OCI-LY1 (cell line): ENCODE data around the gene FTCDNL1.

Source experiments
- H2AFZ ChIP-seq: fragments of 200-600 bp; sonication (generic), shearing (Covaris generic); 2 replicates; pipeline ENCODE4 v1.6.0; 2014; ENCODE audit warnings: antibody characterized with exemption, mild to moderate bottlenecking, low read length
- H3F3A ChIP-seq: fragments of 200-600 bp; sonication (generic), shearing (Covaris generic); 2 replicates; pipeline ENCODE4 v1.6.0; 2014; ENCODE audit warnings: mild to moderate bottlenecking, antibody characterized with exemption, low read length, moderate library complexity; ENCODE audit not compliant: insufficient read depth
- H3K27ac ChIP-seq: fragments of 200-600 bp; sonication (generic); 2 replicates; pipeline ENCODE4 v1.5.1; 2014; ENCODE audit warnings: low read length, mixed run types, mild to moderate bottlenecking, low read depth; ENCODE audit not compliant: poor library complexity, severe bottlenecking
- H3K27me3 ChIP-seq: fragments of 200-600 bp; sonication (generic); 2 replicates; pipeline ENCODE4 v1.6.0; 2014; ENCODE audit warnings: antibody characterized with exemption, mild to moderate bottlenecking, low read length, moderate library complexity; ENCODE audit not compliant: insufficient read depth
- H3K36me3 ChIP-seq: fragments of 200-600 bp; sonication (generic); 2 replicates; pipeline ENCODE4 v1.6.1; 2014; ENCODE audit warnings: mild to moderate bottlenecking, antibody characterized with exemption, low read length, moderate library complexity, mixed read lengths; ENCODE audit not compliant: insufficient read depth
- H3K4me1 ChIP-seq: fragments of 200-600 bp; sonication (generic); 2 replicates; pipeline ENCODE4 v1.5.1; 2014; ENCODE audit warnings: mild to moderate bottlenecking, low read length, moderate library complexity; ENCODE audit not compliant: insufficient read depth, severe bottlenecking
- H3K4me2 ChIP-seq: fragments of 200-600 bp; sonication (generic), shearing (Covaris generic); 2 replicates; pipeline ENCODE4 v1.6.1; 2014; ENCODE audit warnings: low read length
- H3K4me3 ChIP-seq: fragments of 200-600 bp; sonication (generic); 2 replicates; pipeline ENCODE4 v1.5.1; 2014; ENCODE audit warnings: low read length, low read depth, mild to moderate bottlenecking, mixed read lengths; ENCODE audit not compliant: poor library complexity, severe bottlenecking
- H3K79me2 ChIP-seq: fragments of 200-600 bp; shearing (Covaris generic); 2 replicates; pipeline ENCODE4 v1.6.1; 2016; ENCODE audit warnings: mixed run types, low read length, mixed read lengths; ENCODE audit not compliant: insufficient read depth
- H3K9ac ChIP-seq: fragments of 200-600 bp; sonication (generic), shearing (Covaris generic); 2 replicates; pipeline ENCODE4 v1.6.1; 2014; ENCODE audit warnings: mild to moderate bottlenecking, low read length, mixed read lengths
- H3K9me2 ChIP-seq: fragments of 200-600 bp; sonication (generic), shearing (Covaris generic); 2 replicates; pipeline ENCODE4 v1.6.1; 2014; ENCODE audit warnings: low read depth, mild to moderate bottlenecking, low read length, mixed read lengths
- H3K9me3 ChIP-seq: fragments of 200-600 bp; shearing (Covaris generic); 2 replicates; pipeline ENCODE4 v1.6.1; 2014; ENCODE audit warnings: low read length, mixed read lengths
- H4K20me1 ChIP-seq: fragments of 200-600 bp; sonication (generic), shearing (Covaris generic); 2 replicates; pipeline ENCODE4 v1.6.0; 2016; ENCODE audit warnings: mild to moderate bottlenecking, low read length; ENCODE audit not compliant: insufficient read depth
- EZH2 ChIP-seq: fragments of 200-600 bp; sonication (generic), shearing (Covaris generic); IDR thresholded peaks from 2 replicates; pipeline ENCODE4 v1.8.0; 2017; ENCODE audit warnings: borderline replicate concordance, mixed run types, mild to moderate bottlenecking, antibody characterized with exemption, low read length, moderate library complexity, mixed read lengths
- TF ChIP-seq, protein P1 (sequence below): fragments of 200-600 bp; sonication (generic), shearing (Covaris generic); IDR thresholded peaks from 2 replicates; pipeline ENCODE4 v1.5.1; 2017; ENCODE audit warnings: mild to moderate bottlenecking, antibody characterized with exemption, low read length, moderate library complexity, mixed read lengths

Gene FTCDNL1

GRCh38 chr2:199848389-199849130, 2.4 kb downstream of the FTCDNL1 start:
- H3K4me1 ChIP-seq: peaks cover 12% of the 10 kb centered on the region
- no peaks in the 10 kb centered on the region for H3K9me3 ChIP-seq
- no peaks in the 10 kb centered on the region for H3K27me3 ChIP-seq
- H3K4me2 ChIP-seq: no peak overlapping the region
- H3K36me3 ChIP-seq: no peaks in the 10 kb centered on the region
- H3K9ac ChIP-seq: no peak overlapping the region
- H3K9me2 ChIP-seq: no peaks in the 10 kb centered on the region
- TF ChIP-seq, protein P1, sequence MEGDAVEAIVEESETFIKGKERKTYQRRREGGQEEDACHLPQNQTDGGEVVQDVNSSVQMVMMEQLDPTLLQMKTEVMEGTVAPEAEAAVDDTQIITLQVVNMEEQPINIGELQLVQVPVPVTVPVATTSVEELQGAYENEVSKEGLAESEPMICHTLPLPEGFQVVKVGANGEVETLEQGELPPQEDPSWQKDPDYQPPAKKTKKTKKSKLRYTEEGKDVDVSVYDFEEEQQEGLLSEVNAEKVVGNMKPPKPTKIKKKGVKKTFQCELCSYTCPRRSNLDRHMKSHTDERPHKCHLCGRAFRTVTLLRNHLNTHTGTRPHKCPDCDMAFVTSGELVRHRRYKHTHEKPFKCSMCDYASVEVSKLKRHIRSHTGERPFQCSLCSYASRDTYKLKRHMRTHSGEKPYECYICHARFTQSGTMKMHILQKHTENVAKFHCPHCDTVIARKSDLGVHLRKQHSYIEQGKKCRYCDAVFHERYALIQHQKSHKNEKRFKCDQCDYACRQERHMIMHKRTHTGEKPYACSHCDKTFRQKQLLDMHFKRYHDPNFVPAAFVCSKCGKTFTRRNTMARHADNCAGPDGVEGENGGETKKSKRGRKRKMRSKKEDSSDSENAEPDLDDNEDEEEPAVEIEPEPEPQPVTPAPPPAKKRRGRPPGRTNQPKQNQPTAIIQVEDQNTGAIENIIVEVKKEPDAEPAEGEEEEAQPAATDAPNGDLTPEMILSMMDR: no peak
- no peak for TF ChIP-seq EZH2
- no peaks in the 10 kb centered on the region for H3F3A ChIP-seq
- no peaks in the 10 kb centered on the region for H4K20me1 ChIP-seq
- no peak overlapping the region for H3K4me3 ChIP-seq
- no peaks in the 10 kb centered on the region for H3K79me2 ChIP-seq
- H3K27ac ChIP-seq: no peak overlapping the region
- no peak overlapping the region for H2AFZ ChIP-seq

DNA sequence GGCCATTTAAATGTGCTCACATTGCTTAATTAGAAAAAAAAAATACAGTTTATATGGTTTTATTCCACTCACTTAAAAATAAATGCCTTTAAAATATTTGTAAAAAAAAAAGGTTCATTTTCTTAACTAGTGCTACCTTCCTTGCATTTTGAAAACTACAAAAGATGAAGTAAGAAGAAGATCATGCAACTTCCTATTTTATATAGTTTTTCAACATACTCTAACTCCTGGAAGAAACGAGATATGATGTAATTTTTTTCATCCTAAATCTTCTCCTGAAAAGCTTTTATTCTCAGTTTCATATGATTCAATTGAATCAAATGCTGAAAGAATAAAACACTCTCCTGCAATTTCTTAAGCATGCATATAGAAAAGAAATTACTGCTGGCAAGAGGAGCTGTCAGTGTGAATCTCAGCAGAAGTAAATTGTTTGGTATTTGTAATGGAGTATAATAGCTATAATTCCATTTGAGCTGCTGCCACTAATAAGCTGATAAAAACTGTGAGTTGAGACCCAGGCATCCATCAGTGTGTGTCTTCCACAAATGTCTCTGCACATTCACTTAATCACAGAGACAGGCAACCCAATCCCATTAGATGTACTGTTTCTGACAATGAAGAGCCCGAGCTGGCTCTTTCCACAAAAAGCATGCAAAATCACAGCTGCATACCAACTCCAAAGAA, 3.7 kb downstream of the FTCDNL1 start:
- Histone ChIP-seq H4K20me1 (no peaks in the 10 kb centered on the region), H2AFZ (no peak overlapping the region), H3K4me2 (no peak overlapping the region), H3K27me3 (no peaks in the 10 kb centered on the region), H3K9me3 (no peaks in the 10 kb centered on the region), H3K9ac (no peak overlapping the region), H3K9me2 (no peaks in the 10 kb centered on the region), H3K36me3 (no peaks in the 10 kb centered on the region), H3K4me3 (no peak overlapping the region), H3K79me2 (no peaks in the 10 kb centered on the region), H3K4me1 (peaks cover 12% of the 10 kb centered on the region), H3K27ac (no peak overlapping the region), H3F3A (no peaks in the 10 kb centered on the region)
- TF ChIP-seq EZH2: no peak
- TF ChIP-seq, protein P1: no peak

- Histone ChIP-seq H3K79me2 (no peaks in the 10 kb centered on the region), H3K4me3 (no peak overlapping the region), H3K4me2 (no peak overlapping the region), H3K9me2 (no peaks in the 10 kb centered on the region), H3K4me1 (no peaks in the 10 kb centered on the region), H3K9me3 (no peaks in the 10 kb centered on the region), H3K27me3 (no peaks in the 10 kb centered on the region), H2AFZ (no peak overlapping the region), H3K9ac (no peak overlapping the region), H3F3A (no peaks in the 10 kb centered on the region), H3K27ac (no peak overlapping the region), H4K20me1 (no peaks in the 10 kb centered on the region), H3K36me3 (no peaks in the 10 kb centered on the region)
- TF ChIP-seq, protein P1: no peak
- no peak for TF ChIP-seq EZH2
These were observed 8.2 kb downstream of the FTCDNL1 start for GRCh38 chr2:199842631-199843395.
